ENCODE results near the gene ZNF385D. TPM values are rescaled to one million over a fixed set of nuclear protein-coding genes. Genes with fewer than 3 reads are reported as not detected.

Gene ZNF385D
- total and polyA plus RNA-seq, 4 donors: 6.2 to 33.7 (median 29.5) TPM

DNA sequence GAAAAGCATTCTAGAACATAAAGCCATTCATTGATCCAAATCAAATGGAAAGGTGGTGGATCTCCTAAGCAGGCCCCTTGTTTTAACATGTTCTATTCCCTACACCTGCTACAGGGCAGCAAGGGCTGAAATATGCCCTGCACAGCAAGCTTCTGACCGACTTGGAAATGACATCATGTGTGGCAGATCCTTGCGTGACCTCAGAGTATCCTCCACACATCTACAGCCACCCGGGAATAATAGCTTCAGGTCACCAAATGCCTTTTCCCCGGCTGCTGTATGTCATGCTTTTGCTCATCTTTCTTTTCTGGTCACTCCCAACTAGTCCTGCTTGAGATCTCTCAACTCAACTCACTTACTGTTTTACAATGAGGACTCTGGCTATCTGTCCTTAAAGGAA is 158.2 kb downstream of the ZNF385D start:
- H3K36me3 ChIP-seq (ENCODE audit: control insufficient read depth, insufficient read depth, low read length): no peaks in the 10 kb centered on the region
- no peak overlapping the region for H3K27ac ChIP-seq (ENCODE audit: low read depth, low read length)
- DNase-seq (ENCODE audit: low read depth in 4 of 6, low spot score in 6 of 6): no peak
- no peaks in the 10 kb centered on the region for H3K27me3 ChIP-seq (ENCODE audit: control insufficient read depth, insufficient read depth, low read length)
- no peaks in the 10 kb centered on the region for H3K9me3 ChIP-seq (ENCODE audit: control insufficient read depth, insufficient read depth, low read length)
- no peaks in the 10 kb centered on the region for H3K4me1 ChIP-seq (ENCODE audit: control insufficient read depth, insufficient read depth, low read length)
- H3K4me3 ChIP-seq (ENCODE audit: low read depth, low read length): no peak overlapping the region
- 94% methylated on average over 4 of the region's 4 CpGs for WGBS (ENCODE audit: insufficient coverage)

DNA sequence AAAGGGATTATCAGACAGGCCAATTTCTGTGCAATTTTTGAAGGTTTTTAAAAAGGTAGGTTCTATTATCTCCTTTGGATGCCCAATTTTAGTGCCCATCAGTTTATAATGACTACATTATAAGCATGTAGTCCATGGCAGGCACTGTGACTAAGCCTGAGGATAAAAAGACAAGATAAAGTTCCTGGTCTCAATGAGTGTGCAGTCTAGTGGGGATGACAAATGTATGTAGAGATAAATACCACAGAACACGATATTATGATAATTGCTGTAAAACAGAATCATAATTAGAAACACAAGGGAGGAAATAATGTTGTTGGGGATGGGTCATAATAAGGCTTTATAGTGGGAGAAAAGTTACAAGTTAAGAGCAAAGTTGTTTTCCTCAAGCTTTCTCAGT is 163.1 kb downstream of the ZNF385D start:
- DNase-seq (ENCODE audit: low read depth in 4 of 6, low spot score in 6 of 6): no peak
- H3K36me3 ChIP-seq (ENCODE audit: control insufficient read depth, insufficient read depth, low read length): no peaks in the 10 kb centered on the region
- WGBS (ENCODE audit: insufficient coverage): no CpG with 5 or more reads among the region's 1 CpG
- H3K4me1 ChIP-seq (ENCODE audit: control insufficient read depth, insufficient read depth, low read length): no peaks in the 10 kb centered on the region
- H3K9me3 ChIP-seq (ENCODE audit: control insufficient read depth, insufficient read depth, low read length): no peaks in the 10 kb centered on the region
- no peak overlapping the region for H3K27ac ChIP-seq (ENCODE audit: low read depth, low read length)
- H3K4me3 ChIP-seq (ENCODE audit: low read depth, low read length): no peak overlapping the region
- H3K27me3 ChIP-seq (ENCODE audit: control insufficient read depth, insufficient read depth, low read length): no peaks in the 10 kb centered on the region

DNA sequence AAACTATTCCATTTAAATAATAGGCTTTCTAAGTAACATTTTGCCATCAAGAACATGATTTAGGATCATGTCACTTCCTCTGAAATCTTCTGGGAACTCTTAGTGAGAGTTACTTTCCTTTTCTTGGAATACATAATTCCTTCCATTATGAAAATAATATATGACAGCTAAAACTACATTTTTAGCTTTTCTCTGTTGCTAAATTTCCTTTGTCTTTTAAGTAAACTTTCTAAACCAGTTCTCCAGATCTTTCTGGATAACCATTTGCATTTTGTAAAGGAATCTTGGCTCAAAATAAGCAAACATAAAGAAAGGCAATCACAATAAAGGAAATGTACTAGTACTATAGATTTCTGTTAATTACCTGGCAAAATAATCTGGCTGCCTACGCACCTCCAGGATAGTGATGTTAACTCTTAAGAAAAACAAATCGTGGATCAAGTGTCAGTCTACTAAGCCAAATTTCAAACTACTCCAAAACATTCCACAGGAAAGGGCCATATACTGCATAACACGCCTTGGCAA is 165.7 kb downstream of the ZNF385D start:
- WGBS (ENCODE audit: insufficient coverage): no CpG with 5 or more reads among the region's 3 CpGs
- no peak for DNase-seq (ENCODE audit: low read depth in 4 of 6, low spot score in 6 of 6)
- no peak overlapping the region for H3K27ac ChIP-seq (ENCODE audit: low read depth, low read length)

DNA sequence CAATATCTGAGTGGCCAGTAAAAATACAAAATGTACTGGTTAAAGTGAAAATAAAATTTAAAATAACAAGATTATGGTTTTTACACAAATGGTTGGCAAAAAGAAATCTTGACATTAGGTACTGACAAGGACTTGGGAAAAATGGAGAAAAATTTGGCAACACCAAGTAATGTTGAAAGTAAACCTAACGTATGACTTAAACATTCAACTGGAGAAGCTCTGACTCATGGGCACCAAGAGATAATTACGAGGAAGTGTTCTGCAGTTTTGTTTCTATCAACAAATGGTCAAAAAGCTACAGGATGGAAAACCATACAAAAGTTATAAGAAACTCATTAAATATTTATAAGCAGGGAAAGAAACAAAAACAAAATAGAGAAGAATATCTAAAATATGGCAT is 177.7 kb downstream of the ZNF385D start:
- Histone ChIP-seq H3K27me3 (ENCODE audit: control insufficient read depth, insufficient read depth, low read length) (no peaks in the 10 kb centered on the region), H3K9me3 (ENCODE audit: control insufficient read depth, insufficient read depth, low read length) (no peaks in the 10 kb centered on the region), H3K4me1 (ENCODE audit: control insufficient read depth, insufficient read depth, low read length) (no peaks in the 10 kb centered on the region), H3K27ac (ENCODE audit: low read depth, low read length) (no peak overlapping the region), H3K36me3 (ENCODE audit: control insufficient read depth, insufficient read depth, low read length) (no peaks in the 10 kb centered on the region), H3K4me3 (ENCODE audit: low read depth, low read length) (no peak overlapping the region)
- no peak for DNase-seq (ENCODE audit: low read depth in 4 of 6, low spot score in 6 of 6)
- WGBS (ENCODE audit: insufficient coverage): no CpG with 5 or more reads among the region's 2 CpGs

More for the DNA sequence above, 165.7 kb downstream of the ZNF385D start:
- Histone ChIP-seq H3K4me3 (ENCODE audit: low read depth, low read length) (no peak overlapping the region), H3K27me3 (ENCODE audit: control insufficient read depth, insufficient read depth, low read length) (no peaks in the 10 kb centered on the region), H3K4me1 (ENCODE audit: control insufficient read depth, insufficient read depth, low read length) (no peaks in the 10 kb centered on the region), H3K36me3 (ENCODE audit: control insufficient read depth, insufficient read depth, low read length) (no peaks in the 10 kb centered on the region), H3K9me3 (ENCODE audit: control insufficient read depth, insufficient read depth, low read length) (no peaks in the 10 kb centered on the region)

DNA sequence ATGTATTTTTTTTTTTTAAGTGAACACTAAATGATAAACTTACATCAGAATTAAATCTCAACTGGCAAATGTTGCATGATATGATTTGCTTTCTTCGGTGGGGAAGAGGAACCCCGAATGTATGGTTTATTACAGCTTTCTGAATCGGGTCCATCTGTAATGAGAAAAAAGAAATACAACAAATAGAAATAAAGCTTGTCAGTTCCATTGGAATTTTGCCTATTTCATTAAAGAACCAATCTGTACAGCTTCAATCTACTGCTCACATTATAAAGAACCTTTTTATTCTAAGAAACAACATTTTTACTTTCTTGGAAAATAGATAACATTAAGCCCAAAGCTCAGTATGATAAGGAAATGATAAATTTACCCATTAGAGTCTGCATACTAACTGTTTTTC is 186.5 kb downstream of the ZNF385D start:
- no CpG with 5 or more reads among the region's 3 CpGs for WGBS (ENCODE audit: insufficient coverage)
- no peak overlapping the region for H3K4me3 ChIP-seq (ENCODE audit: low read depth, low read length)

DNA sequence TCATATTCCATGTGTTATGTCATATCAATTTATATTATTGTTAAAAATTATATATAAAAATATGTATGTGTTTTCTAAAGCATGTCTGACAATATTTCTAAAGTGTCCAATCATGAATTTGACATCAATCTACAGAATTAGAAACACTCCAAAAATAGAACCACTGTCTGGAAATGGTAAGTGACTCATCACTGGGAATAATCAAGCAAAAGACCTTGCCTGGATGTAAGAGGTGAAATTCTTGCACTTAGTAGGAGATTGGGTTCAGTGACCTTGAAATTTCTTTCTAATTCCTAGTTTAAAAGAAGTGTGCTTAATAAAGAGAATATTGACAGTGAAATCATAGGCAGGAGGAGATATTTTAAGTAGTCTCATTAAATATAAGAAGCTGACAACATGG is 188.8 kb downstream of the ZNF385D start:
- H3K4me1 ChIP-seq (ENCODE audit: control insufficient read depth, insufficient read depth, low read length): no peaks in the 10 kb centered on the region
- no peak overlapping the region for H3K27ac ChIP-seq (ENCODE audit: low read depth, low read length)
- no peak overlapping the region for H3K4me3 ChIP-seq (ENCODE audit: low read depth, low read length)
- H3K36me3 ChIP-seq (ENCODE audit: control insufficient read depth, insufficient read depth, low read length): peaks cover 3% of the 10 kb centered on the region
- H3K9me3 ChIP-seq (ENCODE audit: control insufficient read depth, insufficient read depth, low read length): peaks cover 1% of the 10 kb centered on the region
- no peaks in the 10 kb centered on the region for H3K27me3 ChIP-seq (ENCODE audit: control insufficient read depth, insufficient read depth, low read length)
- no peak for DNase-seq (ENCODE audit: low read depth in 4 of 6, low spot score in 6 of 6)

More for the DNA sequence above, 186.5 kb downstream of the ZNF385D start:
- Histone ChIP-seq H3K27me3 (ENCODE audit: control insufficient read depth, insufficient read depth, low read length) (no peaks in the 10 kb centered on the region), H3K27ac (ENCODE audit: low read depth, low read length) (no peak overlapping the region), H3K36me3 (ENCODE audit: control insufficient read depth, insufficient read depth, low read length) (peaks cover 3% of the 10 kb centered on the region), H3K4me1 (ENCODE audit: control insufficient read depth, insufficient read depth, low read length) (no peaks in the 10 kb centered on the region), H3K9me3 (ENCODE audit: control insufficient read depth, insufficient read depth, low read length) (peaks cover 1% of the 10 kb centered on the region)
- no peak for DNase-seq (ENCODE audit: low read depth in 4 of 6, low spot score in 6 of 6)

DNA sequence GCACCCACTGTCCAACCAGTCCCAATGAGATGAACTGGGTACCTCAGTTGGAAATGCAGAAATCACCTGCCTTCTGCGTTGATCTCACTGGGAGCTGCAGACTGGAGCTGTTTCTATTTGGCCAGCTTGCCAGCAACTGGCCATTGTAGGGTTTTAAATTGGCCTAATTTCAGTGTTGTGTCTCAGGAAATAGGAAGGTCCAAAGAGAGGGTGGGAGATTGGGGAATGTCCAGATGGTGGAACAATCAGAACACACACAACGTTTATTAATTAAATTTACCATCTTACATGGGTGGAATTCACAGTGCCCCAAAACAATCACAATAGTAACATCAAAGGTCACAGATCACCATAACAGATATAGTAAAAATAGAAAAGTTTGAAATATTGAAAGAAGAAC is 189.5 kb downstream of the ZNF385D start:
- no peaks in the 10 kb centered on the region for H3K27me3 ChIP-seq (ENCODE audit: control insufficient read depth, insufficient read depth, low read length)
- 100% methylated on average over 1 of the region's 2 CpGs for WGBS (ENCODE audit: insufficient coverage)
- H3K27ac ChIP-seq (ENCODE audit: low read depth, low read length): no peak overlapping the region
- DNase-seq (ENCODE audit: low read depth in 4 of 6, low spot score in 6 of 6): no peak
- H3K4me3 ChIP-seq (ENCODE audit: low read depth, low read length): no peak overlapping the region
- peaks cover 3% of the 10 kb centered on the region for H3K36me3 ChIP-seq (ENCODE audit: control insufficient read depth, insufficient read depth, low read length)
- no peaks in the 10 kb centered on the region for H3K4me1 ChIP-seq (ENCODE audit: control insufficient read depth, insufficient read depth, low read length)
- peaks cover 2% of the 10 kb centered on the region for H3K9me3 ChIP-seq (ENCODE audit: control insufficient read depth, insufficient read depth, low read length)

DNA sequence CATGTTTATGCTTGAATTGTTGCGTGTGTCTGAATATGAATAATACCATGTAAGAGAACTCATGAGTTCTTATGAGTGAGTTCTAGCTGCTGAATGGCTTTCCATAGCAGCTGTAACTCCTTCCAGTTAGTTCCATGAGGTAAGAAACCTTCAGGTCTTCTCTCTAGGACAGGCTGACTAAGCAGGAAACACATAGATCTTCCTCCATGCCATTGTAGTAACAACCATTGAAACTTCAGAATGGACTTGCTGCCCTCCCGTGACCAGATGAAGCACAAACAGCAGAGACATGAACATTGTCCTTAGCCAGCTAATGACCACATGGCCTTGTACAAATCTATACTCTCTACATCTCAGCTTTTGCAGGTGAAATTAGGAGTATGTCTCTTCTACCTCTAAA is 200.0 kb downstream of the ZNF385D start:
- Histone ChIP-seq H3K9me3 (ENCODE audit: control insufficient read depth, insufficient read depth, low read length) (no peaks in the 10 kb centered on the region), H3K36me3 (ENCODE audit: control insufficient read depth, insufficient read depth, low read length) (no peaks in the 10 kb centered on the region), H3K27ac (ENCODE audit: low read depth, low read length) (no peak overlapping the region), H3K4me1 (ENCODE audit: control insufficient read depth, insufficient read depth, low read length) (no peaks in the 10 kb centered on the region), H3K4me3 (ENCODE audit: low read depth, low read length) (no peak overlapping the region), H3K27me3 (ENCODE audit: control insufficient read depth, insufficient read depth, low read length) (no peaks in the 10 kb centered on the region)
- 100% methylated on average over 1 of the region's 2 CpGs for WGBS (ENCODE audit: insufficient coverage)
- no peak for DNase-seq (ENCODE audit: low read depth in 4 of 6, low spot score in 6 of 6)

DNA sequence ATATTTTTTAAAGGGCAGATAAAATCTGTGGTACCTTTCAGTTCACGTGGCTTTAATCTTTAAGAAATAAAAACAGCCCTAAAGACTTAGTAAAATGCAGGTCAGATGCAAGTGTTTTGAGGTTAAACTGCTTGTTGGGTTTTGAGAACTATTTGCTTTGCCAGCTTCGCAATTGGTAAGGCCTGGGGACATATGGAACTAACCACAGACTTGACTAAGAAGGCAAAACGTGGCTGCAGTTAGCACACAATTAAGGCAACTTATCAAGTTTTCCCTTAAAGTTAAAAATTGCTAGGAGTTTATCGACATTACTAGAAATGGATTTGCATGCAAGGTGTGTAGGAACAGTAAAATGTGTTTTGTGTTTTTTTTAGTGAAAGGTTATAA is 206.9 kb downstream of the ZNF385D start:
- DNase-seq (ENCODE audit: low read depth in 4 of 6, low spot score in 6 of 6): no peak
- H3K36me3 ChIP-seq (ENCODE audit: control insufficient read depth, insufficient read depth, low read length): no peaks in the 10 kb centered on the region
- no peak overlapping the region for H3K27ac ChIP-seq (ENCODE audit: low read depth, low read length)
- 40% methylated on average over 1 of the region's 4 CpGs for WGBS (ENCODE audit: insufficient coverage)
- no peaks in the 10 kb centered on the region for H3K27me3 ChIP-seq (ENCODE audit: control insufficient read depth, insufficient read depth, low read length)
- no peaks in the 10 kb centered on the region for H3K4me1 ChIP-seq (ENCODE audit: control insufficient read depth, insufficient read depth, low read length)
- no peaks in the 10 kb centered on the region for H3K9me3 ChIP-seq (ENCODE audit: control insufficient read depth, insufficient read depth, low read length)
- H3K4me3 ChIP-seq (ENCODE audit: low read depth, low read length): no peak overlapping the region

DNA sequence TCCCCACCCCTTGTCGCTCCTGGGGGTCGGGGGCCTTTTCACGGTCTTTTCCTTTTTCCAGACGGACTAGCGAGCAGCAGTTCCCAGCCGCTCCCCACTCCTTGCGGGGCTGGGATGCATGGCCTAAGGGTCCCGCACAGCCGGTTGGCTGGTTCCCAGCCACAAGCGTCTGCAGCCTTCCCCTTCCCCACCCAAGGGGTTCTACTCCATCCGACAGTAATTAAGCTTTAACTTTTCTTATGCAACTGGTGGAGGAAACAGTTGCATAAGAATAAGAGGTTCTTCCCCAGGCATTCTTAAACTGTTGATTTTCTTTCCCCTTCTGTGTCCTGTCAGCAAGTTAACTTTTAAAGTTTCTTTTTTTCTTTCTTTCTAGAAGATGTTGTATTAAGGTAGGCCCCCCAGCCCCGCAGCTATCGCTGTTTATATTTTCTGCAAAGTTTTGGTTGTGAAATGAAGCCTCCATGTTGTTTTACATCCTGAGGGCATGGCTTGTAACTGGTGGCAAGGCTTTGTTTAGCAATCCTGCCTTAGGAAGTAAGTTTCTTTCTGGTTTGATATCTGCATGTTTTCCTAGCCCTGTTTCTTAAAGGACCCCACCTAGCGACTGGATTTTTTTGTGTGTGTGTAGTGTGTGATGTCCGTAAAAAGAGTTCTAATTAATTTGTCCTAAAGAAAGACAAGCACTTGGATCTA is 207.5 kb downstream of the ZNF385D start:
- 81% methylated on average over 9 of the region's 15 CpGs for WGBS (ENCODE audit: insufficient coverage)
- H3K36me3 ChIP-seq (ENCODE audit: control insufficient read depth, insufficient read depth, low read length): no peaks in the 10 kb centered on the region

More for the DNA sequence above, 207.5 kb downstream of the ZNF385D start:
- no peaks in the 10 kb centered on the region for H3K4me1 ChIP-seq (ENCODE audit: control insufficient read depth, insufficient read depth, low read length)
- no peaks in the 10 kb centered on the region for H3K27me3 ChIP-seq (ENCODE audit: control insufficient read depth, insufficient read depth, low read length)
- no peak overlapping the region for H3K27ac ChIP-seq (ENCODE audit: low read depth, low read length)
- H3K9me3 ChIP-seq (ENCODE audit: control insufficient read depth, insufficient read depth, low read length): no peaks in the 10 kb centered on the region
- H3K4me3 ChIP-seq (ENCODE audit: low read depth, low read length): no peak overlapping the region
- no peak for DNase-seq (ENCODE audit: low read depth in 4 of 6, low spot score in 6 of 6)
